Measurements from ENCODE around the gene P3H4.

DNA sequence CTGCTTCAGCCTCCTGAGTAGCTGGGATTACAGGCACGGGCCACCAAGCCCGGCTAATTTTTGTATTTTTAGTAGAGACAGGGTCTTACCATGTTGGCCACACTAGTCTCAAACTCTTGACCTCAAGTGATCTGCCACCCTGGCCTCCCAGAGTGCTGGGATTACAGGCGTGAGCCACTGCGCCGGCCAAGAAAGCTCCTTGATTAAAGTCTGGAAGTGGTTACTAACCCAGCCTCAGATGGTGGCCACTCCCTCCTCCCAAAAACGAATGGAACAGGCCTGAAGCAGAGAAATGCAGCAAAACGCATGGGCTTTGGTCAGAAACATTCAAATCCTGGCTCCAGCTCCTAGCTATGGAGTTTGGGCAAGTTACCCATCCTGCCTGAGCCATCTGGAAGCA, 12.3 kb upstream of the P3H4 start:
- TF ChIP-seq CTCF (IDR thresholded peaks at IDR 0.05) (no peak), POLR2AphosphoS5 (IDR thresholded peaks at IDR 0.05) (no peak), POLR2A (IDR thresholded peaks at IDR 0.05) (no peak)
